ENCODE results near the gene CD200R1L.
"Not testable (repeated sequence)": the region's sequence is repeated elsewhere in the genome, so short reads cannot be mapped to it uniquely, and the experiment has no call there.

Gene CD200R1L, protein sequence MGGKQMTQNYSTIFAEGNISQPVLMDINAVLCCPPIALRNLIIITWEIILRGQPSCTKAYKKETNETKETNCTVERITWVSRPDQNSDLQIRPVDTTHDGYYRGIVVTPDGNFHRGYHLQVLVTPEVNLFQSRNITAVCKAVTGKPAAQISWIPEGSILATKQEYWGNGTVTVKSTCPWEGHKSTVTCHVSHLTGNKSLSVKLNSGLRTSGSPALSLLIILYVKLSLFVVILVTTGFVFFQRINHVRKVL

DNA sequence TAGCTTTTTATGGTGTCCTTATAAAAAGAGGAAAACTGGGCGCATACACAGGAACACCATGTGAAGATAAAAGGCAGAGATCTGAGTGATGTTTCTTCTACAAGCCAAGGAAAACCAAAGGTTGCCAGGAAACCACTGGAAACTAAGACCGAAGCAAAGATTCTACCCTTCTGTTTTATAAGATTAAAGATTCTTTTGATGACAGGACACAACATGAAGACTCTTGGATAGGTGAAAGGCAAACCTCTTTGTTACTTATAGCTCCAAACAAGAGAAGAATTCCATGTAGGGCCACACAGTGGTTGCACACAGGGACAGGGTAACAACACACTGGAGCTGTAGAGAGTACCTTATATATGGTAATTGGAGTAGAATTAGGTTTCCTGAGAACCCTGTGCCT is at the start of gene CD200R1L:
CD200R1L (minus strand) TSS at position 101 of the 400 bp plus-strand sequence. CDS start 17,497 bp downstream, outside the sequence.
- DNase-seq, result no peak

DNA sequence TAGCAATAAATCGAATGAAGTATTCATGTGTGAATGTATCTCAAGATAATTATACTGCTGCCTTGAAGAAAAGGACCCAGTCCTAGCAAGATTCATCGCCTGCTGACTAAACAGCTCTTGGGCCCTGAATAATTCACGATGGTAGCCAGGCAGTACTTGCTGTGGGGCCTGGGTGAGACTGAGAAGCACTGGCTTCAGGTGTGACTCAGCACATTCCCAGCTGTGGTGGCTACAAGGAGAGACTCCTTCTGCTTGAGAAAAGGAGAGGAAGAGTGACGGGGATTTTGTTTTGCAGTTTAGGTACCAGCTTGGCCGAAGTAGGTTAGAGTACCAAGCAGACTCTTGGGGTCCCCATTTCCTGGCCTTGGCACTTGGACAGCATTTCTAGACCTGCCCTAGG is 47.6 kb upstream of the CD200R1L start:
- DNase-seq, result no peak

DNA sequence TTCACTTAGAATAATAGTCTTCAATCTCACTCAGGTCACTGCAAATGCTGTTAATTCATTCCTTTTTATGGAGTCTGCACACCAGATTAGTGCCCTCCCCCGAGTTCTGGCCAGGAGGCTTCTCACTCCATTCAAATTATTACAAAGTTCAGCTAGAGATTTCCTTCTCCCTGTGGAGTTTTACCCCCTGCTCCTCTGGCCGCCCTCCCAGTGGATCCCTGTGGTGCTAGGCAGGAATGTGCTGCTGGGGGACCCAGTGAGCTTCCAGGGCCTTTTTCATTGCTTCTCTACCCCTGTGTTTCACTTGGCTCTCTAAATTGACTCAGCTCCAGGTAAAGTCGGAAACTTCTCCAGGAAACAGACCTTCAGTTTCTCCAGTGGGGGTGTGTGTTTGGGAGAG is 42.7 kb upstream of the CD200R1L start:
- DNase-seq, result no peak

DNA sequence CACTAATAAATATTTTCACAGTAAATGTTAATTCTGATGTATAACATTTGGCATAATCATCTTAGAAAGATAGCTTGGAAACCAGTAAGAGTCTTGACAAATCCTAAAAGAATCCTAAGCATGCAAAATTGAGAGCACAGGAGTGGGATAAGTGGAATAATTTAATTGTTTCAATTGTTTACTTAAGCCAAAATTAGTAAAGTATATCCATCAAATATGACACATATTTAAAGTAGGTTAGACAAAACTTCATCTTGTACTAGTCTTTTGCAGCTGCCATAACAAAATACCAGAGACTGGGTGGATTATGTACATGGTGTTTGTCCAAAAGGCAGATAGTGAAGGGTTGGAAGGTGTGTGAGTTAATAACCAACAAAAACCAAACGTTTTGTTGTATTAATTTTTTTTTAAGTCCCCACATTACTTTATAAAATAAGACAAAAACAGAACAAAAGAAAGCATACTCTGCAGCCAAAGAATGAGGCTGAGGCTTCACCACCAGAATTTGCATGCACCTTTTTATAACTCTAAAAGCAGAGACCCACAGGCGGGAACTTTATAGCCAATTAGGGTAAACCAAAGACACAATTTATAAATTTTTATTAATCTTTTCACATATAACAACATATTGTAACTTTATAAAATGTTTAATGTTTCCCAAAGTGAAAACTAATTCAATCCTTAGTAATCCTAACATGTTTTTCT is 41.9 kb upstream of the CD200R1L start:
- no peak for DNase-seq

DNA sequence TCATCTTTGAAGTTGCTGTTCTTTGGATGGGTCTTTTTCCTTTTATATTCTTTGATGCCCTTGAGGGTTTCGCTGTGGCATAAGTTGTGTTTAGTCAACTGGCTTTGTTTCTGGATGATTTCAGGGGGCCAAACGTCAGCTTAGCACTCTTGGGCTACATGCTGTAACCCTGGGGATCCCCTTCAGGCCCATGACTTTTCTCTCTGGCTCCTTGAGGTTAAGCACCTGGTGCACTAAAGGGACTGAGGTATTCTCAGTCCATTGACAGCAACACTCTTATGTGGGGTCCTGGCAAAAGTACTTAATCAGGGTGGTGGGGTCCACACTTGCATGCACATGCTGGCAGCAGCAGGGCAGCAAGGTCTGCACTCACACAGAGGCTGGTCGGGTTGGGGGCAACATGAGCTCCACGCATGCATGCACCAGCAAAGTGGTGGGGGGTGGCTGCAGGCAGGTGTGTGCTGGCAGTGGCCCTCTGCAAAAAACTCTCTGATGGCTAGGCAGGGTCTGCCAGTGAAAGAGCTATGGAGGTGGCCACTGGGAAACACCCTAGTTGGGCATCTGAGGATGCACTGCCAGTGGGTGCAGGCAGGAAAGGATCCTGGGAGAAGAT is 38.1 kb upstream of the CD200R1L start:
- DNase-seq, result no peak

DNA sequence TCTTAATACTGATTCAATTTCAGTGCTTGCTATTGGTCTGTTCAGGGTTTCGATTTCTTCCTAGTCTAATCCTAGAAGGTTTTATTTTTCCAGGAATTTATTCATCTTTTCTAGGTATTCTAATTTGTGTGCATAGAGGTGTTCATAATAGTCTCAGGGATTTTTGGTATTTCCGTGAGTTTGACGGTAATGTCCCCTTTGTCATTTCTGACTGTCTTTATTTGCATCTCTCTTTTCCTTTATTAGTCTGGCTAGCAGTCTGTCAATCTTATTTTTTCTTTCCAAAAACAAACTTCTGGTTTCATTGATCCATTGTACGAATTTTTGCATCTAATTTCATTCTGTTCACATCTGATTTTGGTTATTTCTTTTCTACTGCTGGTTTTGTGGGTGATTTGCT is 35.2 kb upstream of the CD200R1L start:
- DNase-seq, result no peak

- DNase-seq, result no peak
Observed at GRCh38 chr3:112875561-112875960, 28.9 kb upstream of the CD200R1L start.

GRCh38 chr3:112874725-112875124 is 28.1 kb upstream of the CD200R1L start:
- no peak for DNase-seq

GRCh38 chr3:112873632-112874031 is 27.0 kb upstream of the CD200R1L start:
- DNase-seq, result no peak

- no peak for DNase-seq
Observed at GRCh38 chr3:112871735-112872134, 25.1 kb upstream of the CD200R1L start.

DNA sequence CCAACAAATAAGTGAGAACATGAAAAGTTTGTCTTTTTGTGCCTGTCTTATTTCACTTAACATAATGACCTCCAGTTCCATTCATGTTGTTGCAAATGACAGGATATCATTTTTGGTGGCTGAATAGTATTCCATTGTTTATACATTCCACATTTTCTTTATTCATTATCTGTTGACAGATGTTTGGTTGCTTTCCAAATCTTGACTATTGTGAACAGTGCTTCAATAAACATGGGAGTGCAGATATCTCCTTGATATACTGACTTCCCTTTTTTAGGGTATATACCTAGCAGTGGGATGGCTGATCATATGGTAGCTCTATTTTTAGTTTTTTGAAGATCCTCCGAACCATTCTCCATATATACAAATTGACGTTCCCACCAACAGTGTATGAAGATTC is 19.1 kb upstream of the CD200R1L start:
- no peak for DNase-seq

DNA sequence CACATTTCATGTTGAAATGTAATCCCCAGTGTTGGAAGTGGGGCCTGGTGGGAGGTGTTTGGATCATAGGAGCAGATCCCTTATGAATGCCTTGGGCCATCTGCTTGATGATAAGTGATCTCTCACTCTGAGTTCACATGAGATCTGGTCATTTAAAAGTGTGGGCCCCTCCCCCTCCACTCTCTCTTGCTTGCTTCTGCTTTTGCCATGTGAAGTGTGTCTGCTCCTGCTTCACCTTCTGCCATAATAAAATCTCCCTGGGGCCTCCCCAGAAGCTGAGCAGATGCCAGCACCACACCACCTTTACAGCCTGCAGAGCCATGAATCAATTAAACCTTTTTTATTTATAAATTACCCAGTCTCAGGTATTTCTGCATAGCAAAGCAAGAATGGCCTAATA is 14.2 kb upstream of the CD200R1L start:
- DNase-seq, result no peak

GRCh38 chr3:112858410-112859069 is 11.9 kb upstream of the CD200R1L start:
- DNase-seq, result no peak

DNA sequence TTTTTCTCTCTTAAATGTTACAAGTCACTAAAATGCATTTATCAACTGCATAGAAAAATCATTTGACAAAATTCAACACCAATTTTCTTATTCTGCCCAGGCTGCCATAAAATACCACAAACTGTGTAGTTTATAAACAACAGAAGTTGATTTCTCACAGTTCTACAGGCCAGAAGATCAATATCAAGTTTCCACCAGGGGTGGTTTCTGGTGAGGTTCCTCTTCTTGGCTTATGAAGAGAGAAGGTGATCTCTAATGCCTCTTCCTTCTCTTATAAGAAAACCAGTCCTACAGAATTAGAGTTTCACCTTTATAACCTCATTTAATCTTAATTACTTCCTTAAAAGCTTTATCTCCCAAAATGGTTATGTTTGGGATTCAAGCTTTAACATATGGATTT is 10.9 kb upstream of the CD200R1L start:
- no peak for DNase-seq

GRCh38 chr3:112856537-112856936 is 9.9 kb upstream of the CD200R1L start:
- no peak for DNase-seq

DNA sequence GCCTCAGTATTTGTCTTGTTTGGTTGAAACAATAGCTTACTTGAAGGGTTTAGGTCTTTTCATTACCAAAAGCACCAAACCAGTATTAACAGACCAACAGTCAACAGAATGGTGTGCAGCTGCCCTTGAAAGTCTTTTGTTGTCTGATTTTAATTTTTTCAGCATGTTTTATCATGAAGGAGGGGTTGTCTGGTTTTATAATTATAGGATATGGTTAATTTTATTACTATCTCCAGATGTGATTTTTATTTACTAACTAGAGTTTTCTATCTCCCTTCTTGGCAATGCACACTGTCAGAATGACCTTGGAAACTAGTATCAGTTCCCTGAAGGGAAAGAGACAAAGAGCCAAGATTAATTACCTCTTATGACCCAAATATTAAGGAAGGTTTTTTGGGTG is 9.2 kb upstream of the CD200R1L start:
- DNase-seq, result no peak

DNA sequence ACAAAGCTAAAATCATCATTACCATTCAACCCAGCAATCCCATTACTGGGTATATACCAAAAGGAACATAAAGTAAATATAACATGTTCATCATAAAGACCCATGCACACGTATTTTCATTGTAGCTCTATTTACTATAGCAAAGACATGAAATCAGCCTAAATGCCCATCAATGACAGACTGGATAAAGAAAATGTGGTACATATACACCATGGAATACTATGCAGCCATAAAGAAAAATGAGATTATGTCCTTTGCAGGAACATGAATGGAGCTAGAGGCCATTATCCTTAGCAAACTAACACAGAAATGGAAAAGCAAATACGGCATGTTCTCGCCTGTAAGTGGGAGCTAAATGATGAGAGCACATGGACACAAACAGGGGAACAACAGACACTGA is 8.4 kb upstream of the CD200R1L start:
- not testable (repeated sequence) for DNase-seq

- DNase-seq, result no peak
Observed at GRCh38 chr3:112848196-112848595, 1.5 kb upstream of the CD200R1L start.

DNA sequence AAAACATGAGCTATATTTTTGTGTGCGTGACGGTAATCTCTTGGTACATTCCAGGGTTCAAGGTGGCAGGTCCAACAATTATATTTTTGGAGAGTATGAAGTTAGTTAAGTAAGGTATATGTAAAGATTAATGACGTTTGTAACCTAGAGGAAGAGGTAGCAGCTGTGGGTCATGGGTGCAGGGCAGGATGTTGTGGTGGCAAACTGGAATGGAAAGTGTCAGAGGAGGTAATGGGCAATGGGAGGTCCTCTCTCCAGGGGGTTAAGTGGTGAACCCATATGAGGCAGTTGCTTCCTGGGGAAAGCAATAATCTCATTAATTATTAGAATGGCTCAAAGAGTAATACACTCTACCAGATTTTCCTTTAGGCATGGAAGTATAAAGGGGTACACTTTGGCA is 1.0 kb upstream of the CD200R1L start:
- DNase-seq, result no peak

GRCh38 chr3:112845772-112846171 is 892 bp downstream of the CD200R1L start:
- no peak for DNase-seq

- no peak for DNase-seq
Observed at GRCh38 chr3:112829046-112829445, 17.6 kb downstream of the CD200R1L start.

DNA sequence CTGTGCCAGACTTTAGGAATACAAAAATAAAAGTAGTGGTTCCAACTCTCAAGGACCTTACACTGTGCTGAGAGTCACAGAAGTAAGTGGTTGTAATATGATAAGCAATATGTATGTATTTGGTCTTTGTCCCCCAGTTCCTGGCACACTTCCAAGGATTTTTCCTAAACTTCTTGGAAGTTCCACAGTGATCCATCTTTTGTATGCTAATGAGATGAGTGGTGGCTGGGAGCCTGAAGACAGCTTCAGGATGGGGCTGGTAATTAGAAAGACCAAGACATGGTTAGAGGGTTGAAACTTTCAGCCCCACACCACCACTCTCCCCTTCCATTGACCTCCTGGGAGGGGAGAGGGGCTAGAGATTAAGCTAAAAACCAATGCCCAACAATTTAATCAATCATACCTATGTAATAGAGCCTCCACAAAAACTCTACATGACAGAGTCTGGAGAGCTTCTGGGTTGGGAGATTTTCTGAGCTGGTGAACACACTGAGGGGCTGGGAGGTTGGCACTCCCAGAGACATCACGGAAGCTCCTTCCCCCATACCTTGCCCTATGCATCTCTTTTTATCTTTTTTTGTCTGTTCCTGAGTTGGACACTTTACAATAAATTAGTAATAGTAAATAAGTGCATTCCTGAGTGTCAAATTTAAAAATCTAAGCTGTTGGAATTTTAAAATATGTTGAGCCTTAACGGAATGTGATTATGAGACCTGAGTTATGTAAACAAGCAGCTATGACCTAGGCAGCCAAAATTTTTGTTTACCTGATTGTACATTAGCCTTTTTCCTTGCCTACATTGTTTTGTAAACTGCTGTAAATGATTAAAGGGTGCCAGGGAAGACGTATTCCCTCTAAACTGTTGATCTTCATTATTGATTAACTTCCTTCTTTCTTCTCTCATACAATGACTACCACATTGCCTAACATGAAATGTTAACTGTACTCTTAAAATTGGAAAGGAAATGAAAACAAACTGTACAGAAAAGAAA is 24.3 kb downstream of the CD200R1L start:
- no peak for DNase-seq
